GM20000 (cell line): ENCODE results near the gene CPLANE1.

Experiments used
- DNase-seq: peaks from one replicate; pipeline ENCODE4 v3.0.0; 2012; ENCODE audit warnings: low spot score
- CTCF ChIP-seq: IDR thresholded peaks from 2 replicates; pipeline ENCODE4 v1.5.1; 2012; ENCODE audit warnings: mild to moderate bottlenecking, control low read depth; ENCODE audit errors: extremely low read depth, missing control alignments

The CPLANE1 gene

DNA sequence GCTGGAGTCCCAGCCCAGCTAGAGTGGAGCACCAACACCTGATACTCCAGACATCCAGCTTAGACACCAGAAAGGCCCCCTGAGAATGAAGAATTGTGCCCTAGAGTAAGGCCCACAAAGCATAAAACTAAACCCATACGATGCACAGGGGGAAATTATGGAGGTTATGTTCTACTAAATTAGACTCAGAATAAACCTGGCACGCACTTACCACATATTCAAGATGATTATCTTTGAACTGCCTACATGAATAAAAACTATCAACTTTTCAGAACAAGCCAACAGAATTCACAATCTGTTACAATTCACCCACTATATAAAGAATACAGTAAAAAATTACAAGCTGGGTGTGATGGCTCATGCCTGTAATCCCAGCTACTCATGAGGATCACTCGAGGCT lies 168.5 kb downstream of the CPLANE1 start:
- TF ChIP-seq CTCF = no peak
- DNase-seq = no peak

- no peak for TF ChIP-seq CTCF
- no peak for DNase-seq
Observed at GRCh38 chr5:37077146-37077545, 172.0 kb downstream of the CPLANE1 start.

DNA sequence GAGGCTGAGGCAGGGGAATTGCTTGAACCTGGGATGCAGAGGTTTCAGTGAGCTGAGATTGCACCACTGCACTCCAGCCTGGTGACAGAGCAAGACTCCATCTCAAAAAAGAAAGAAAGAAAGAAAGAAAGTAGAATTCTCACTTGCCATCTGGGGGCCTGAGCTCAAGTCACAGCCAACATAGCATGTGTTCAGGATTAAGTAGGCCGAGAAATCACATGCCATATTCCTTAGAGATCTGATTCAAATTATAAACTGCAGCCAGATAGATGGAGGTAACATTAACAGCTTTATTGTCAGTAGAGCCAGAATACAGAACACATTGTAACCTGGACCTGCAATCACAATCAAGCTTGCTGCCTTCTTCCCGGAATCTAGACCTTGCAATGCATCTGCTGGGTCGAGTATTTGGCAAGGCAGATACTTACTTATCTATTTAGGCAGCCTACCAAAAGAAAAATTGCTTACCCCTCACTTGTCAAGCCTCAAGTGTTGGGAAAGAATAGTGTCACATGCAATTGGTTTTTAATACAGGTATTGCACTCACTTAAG lies 173.7 kb downstream of the CPLANE1 start:
- TF ChIP-seq CTCF = no peak

GRCh38 chr5:37071901-37072581 lies 177.1 kb downstream of the CPLANE1 start:
- no peak for TF ChIP-seq CTCF
- DNase-seq = no peak

More for the DNA sequence above, 173.7 kb downstream of the CPLANE1 start:
- DNase-seq = no peak

DNA sequence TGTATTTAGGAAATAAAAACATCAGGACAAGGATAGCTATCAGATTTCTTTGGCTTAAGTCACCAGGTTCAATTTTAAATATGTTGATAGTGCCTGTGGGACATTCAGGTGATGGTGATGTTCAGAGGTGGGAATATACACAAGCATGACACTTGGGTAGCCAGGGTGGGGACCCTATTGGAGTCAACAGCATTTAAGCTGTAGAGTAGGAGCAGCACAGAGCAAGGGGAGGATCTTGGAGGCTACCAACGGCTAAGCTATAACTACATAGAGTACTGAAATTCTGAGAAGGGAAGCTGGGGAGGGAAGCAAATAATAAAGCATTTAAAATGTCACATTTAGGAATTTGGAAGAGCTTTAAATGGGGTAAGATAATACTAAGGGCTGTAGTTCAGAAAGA lies 177.7 kb downstream of the CPLANE1 start:
- TF ChIP-seq CTCF = no peak
- no peak for DNase-seq

GRCh38 chr5:37064442-37064841 lies 184.7 kb downstream of the CPLANE1 start:
- no peak for TF ChIP-seq CTCF
- no peak for DNase-seq

DNA sequence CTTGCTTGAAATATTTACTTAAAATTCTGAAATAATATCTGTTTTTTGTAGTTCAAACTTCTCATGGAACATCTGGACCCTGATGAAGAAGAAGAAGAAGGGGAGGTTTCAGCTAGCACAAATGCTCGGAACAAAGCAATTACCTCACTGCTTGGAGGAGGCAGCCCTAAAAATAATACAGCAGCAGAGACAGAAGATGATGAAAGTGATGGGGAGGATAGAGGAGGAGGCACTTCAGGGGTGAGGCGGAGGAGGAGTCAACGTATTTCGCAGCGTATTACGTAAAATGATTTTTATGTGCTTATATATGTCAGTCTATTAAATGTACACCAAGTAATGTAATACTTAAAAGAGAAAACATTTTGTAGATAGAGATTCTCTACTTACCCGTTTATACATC lies 185.4 kb downstream of the CPLANE1 start:
- no peak for TF ChIP-seq CTCF
- DNase-seq = no peak
